ENCODE data around the gene CDR2.

- TF ChIP-seq EZH2 (IDR thresholded peaks at IDR 0.05; ENCODE audit: low read length) (no peak), CTCF (optimal IDR thresholded peaks at IDR 0.05 in 1 of 3, IDR thresholded peaks at IDR 0.05 in 1 of 3, conservative IDR thresholded peaks at IDR 0.05 in 1 of 3; ENCODE audit: extremely low read depth in 1 of 3, insufficient read depth in 2 of 3, low read length in 3 of 3) (no peak)
Observed at GRCh38 chr16:22423716-22424115, 49.3 kb upstream of the CDR2 start.

All from keratinocyte (primary cell).